ENCODE measurements around the gene DEGS1. TPM values are rescaled to one million over a fixed set of nuclear protein-coding genes. Genes with fewer than 3 reads are reported as not detected.

The DEGS1 gene
- total RNA-seq, 1 donor from 2014 or later: 51.8 TPM

- H3K4me1 Mint-ChIP-seq: no peaks in the 10 kb centered on the region
- H3K9me3 Mint-ChIP-seq: no peaks in the 10 kb centered on the region
- H3K27ac Mint-ChIP-seq: no peak overlapping the region
- no peak overlapping the region for H3K4me3 Mint-ChIP-seq
- intact Hi-C loops (cut with micrococcal nuclease): no loop called here
- no peaks in the 10 kb centered on the region for H3K27me3 Mint-ChIP-seq
- no peak for DNase-seq
- H3K36me3 Mint-ChIP-seq (ENCODE audit: low read depth): no peaks in the 10 kb centered on the region
These were observed 29.6 kb downstream of the DEGS1 start for GRCh38 chr1:224212618-224213061.

GRCh38 chr1:224213438-224214119 is 30.5 kb downstream of the DEGS1 start:
- H3K4me3 Mint-ChIP-seq: no peak overlapping the region
- intact Hi-C loops (cut with micrococcal nuclease): no loop called here
- no peak for DNase-seq
- H3K27ac Mint-ChIP-seq: no peak overlapping the region
- peaks cover 3% of the 10 kb centered on the region for H3K4me1 Mint-ChIP-seq
- H3K36me3 Mint-ChIP-seq (ENCODE audit: low read depth): no peaks in the 10 kb centered on the region
- H3K27me3 Mint-ChIP-seq: no peaks in the 10 kb centered on the region
- H3K9me3 Mint-ChIP-seq: no peaks in the 10 kb centered on the region

- no peak for DNase-seq
- no peaks in the 10 kb centered on the region for H3K36me3 Mint-ChIP-seq (ENCODE audit: low read depth)
- no peaks in the 10 kb centered on the region for H3K27me3 Mint-ChIP-seq
- peaks cover 3% of the 10 kb centered on the region for H3K4me1 Mint-ChIP-seq
- intact Hi-C loops (cut with micrococcal nuclease): no loop called here
- H3K9me3 Mint-ChIP-seq: no peaks in the 10 kb centered on the region
- no peak overlapping the region for H3K4me3 Mint-ChIP-seq
- H3K27ac Mint-ChIP-seq: no peak overlapping the region
These were observed 33.3 kb downstream of the DEGS1 start for GRCh38 chr1:224216382-224216781.

GRCh38 chr1:224217655-224218623 is 34.9 kb downstream of the DEGS1 start:
- Mint-ChIP-seq H3K4me3 (no peak overlapping the region), H3K27me3 (no peaks in the 10 kb centered on the region), H3K36me3 (ENCODE audit: low read depth) (no peaks in the 10 kb centered on the region), H3K9me3 (no peaks in the 10 kb centered on the region), H3K27ac (no peak overlapping the region), H3K4me1 (peaks cover 3% of the 10 kb centered on the region)
- DNase-seq: no peak
- intact Hi-C loops (cut with micrococcal nuclease): no loop called here

- Mint-ChIP-seq H3K9me3 (no peaks in the 10 kb centered on the region), H3K27me3 (no peaks in the 10 kb centered on the region), H3K4me1 (peaks cover 3% of the 10 kb centered on the region), H3K36me3 (ENCODE audit: low read depth) (no peaks in the 10 kb centered on the region), H3K27ac (no peak overlapping the region), H3K4me3 (no peak overlapping the region)
- intact Hi-C loops (cut with micrococcal nuclease): no loop called here
- DNase-seq: no peak
These were observed 36.1 kb downstream of the DEGS1 start for GRCh38 chr1:224219011-224219611.

- Mint-ChIP-seq H3K9me3 (no peaks in the 10 kb centered on the region), H3K4me3 (no peak overlapping the region), H3K27me3 (no peaks in the 10 kb centered on the region), H3K36me3 (ENCODE audit: low read depth) (no peaks in the 10 kb centered on the region), H3K27ac (no peak overlapping the region), H3K4me1 (peaks cover 3% of the 10 kb centered on the region)
- no peak for DNase-seq
- intact Hi-C loops (cut with micrococcal nuclease): no loop called here
These were observed 36.6 kb downstream of the DEGS1 start for GRCh38 chr1:224219612-224220059.

- H3K36me3 Mint-ChIP-seq (ENCODE audit: low read depth): peaks cover 11% of the 10 kb centered on the region
- H3K4me3 Mint-ChIP-seq: no peak overlapping the region
- H3K9me3 Mint-ChIP-seq: no peaks in the 10 kb centered on the region
- intact Hi-C loops (cut with micrococcal nuclease): no loop called here
- DNase-seq: no peak
- H3K27ac Mint-ChIP-seq: no peak overlapping the region
- H3K27me3 Mint-ChIP-seq: no peaks in the 10 kb centered on the region
- no peaks in the 10 kb centered on the region for H3K4me1 Mint-ChIP-seq
These were observed 41.0 kb downstream of the DEGS1 start for GRCh38 chr1:224223819-224224714.

- intact Hi-C loops (cut with micrococcal nuclease): no loop called here
- H3K4me1 Mint-ChIP-seq: peaks cover 2% of the 10 kb centered on the region
- DNase-seq: no peak
These were observed 43.9 kb downstream of the DEGS1 start for GRCh38 chr1:224226849-224227502.

GRCh38 chr1:224234017-224234416 is 51.0 kb downstream of the DEGS1 start:
- H3K27ac Mint-ChIP-seq: no peak overlapping the region
- no peaks in the 10 kb centered on the region for H3K27me3 Mint-ChIP-seq
- intact Hi-C loops (cut with micrococcal nuclease): no loop called here
- no peak overlapping the region for H3K4me3 Mint-ChIP-seq
- peaks cover 41% of the 10 kb centered on the region for H3K36me3 Mint-ChIP-seq (ENCODE audit: low read depth)
- no peak for DNase-seq
- no peaks in the 10 kb centered on the region for H3K9me3 Mint-ChIP-seq
- peaks cover 2% of the 10 kb centered on the region for H3K4me1 Mint-ChIP-seq

More at GRCh38 chr1:224226849-224227502, 43.9 kb downstream of the DEGS1 start:
- H3K27ac Mint-ChIP-seq: no peak overlapping the region
- no peaks in the 10 kb centered on the region for H3K27me3 Mint-ChIP-seq
- no peaks in the 10 kb centered on the region for H3K9me3 Mint-ChIP-seq
- peaks cover 32% of the 10 kb centered on the region for H3K36me3 Mint-ChIP-seq (ENCODE audit: low read depth)
- H3K4me3 Mint-ChIP-seq: no peak overlapping the region

GRCh38 chr1:224235813-224236493 is 52.9 kb downstream of the DEGS1 start:
- Mint-ChIP-seq H3K9me3 (no peaks in the 10 kb centered on the region), H3K4me3 (no peak overlapping the region), H3K36me3 (ENCODE audit: low read depth) (peaks cover 32% of the 10 kb centered on the region)

GRCh38 chr1:224237119-224237881 is 54.3 kb downstream of the DEGS1 start:
- no peak for DNase-seq
- intact Hi-C loops (cut with micrococcal nuclease): no loop called here
- Mint-ChIP-seq H3K27me3 (no peaks in the 10 kb centered on the region), H3K27ac (no peak overlapping the region), H3K9me3 (no peaks in the 10 kb centered on the region), H3K4me3 (no peak overlapping the region), H3K36me3 (ENCODE audit: low read depth) (peaks cover 27% of the 10 kb centered on the region), H3K4me1 (no peaks in the 10 kb centered on the region)

More at GRCh38 chr1:224235813-224236493, 52.9 kb downstream of the DEGS1 start:
- no peak for DNase-seq
- intact Hi-C loops (cut with micrococcal nuclease): no loop called here
- Mint-ChIP-seq H3K27ac (no peak overlapping the region), H3K4me1 (peaks cover 2% of the 10 kb centered on the region), H3K27me3 (no peaks in the 10 kb centered on the region)

GRCh38 chr1:224238212-224238611 is 55.2 kb downstream of the DEGS1 start:
- DNase-seq: no peak
- intact Hi-C loops (cut with micrococcal nuclease): no loop called here
- H3K27ac Mint-ChIP-seq: no peak overlapping the region
- no peaks in the 10 kb centered on the region for H3K9me3 Mint-ChIP-seq
- H3K27me3 Mint-ChIP-seq: no peaks in the 10 kb centered on the region
- H3K4me1 Mint-ChIP-seq: no peaks in the 10 kb centered on the region
- H3K36me3 Mint-ChIP-seq (ENCODE audit: low read depth): peaks cover 23% of the 10 kb centered on the region
- no peak overlapping the region for H3K4me3 Mint-ChIP-seq

Measured in activated CD4-positive, alpha-beta T cell treated with anti-CD3 and anti-CD28 coated beads, Interleukin-2, amount 10 ng/mL, durations not matched to agents 24 days and 14 days (primary cell).